Trophoblast cell (in vitro differentiated cells and primary cell): ENCODE measurements around the gene FRMPD4.

Experiments used
- DNase-seq, 2 donors: peaks; one replicate each; pipeline ENCODE4 v3.0.0-alpha.2; 2016
- H2AFZ ChIP-seq: 2 replicates; pipeline ENCODE4 v1.6.1; 2013; ENCODE audit warnings: low read length, moderate library complexity, mild to moderate bottlenecking; ENCODE audit not compliant: insufficient read depth, poor library complexity
- H2AK5ac ChIP-seq: 2 replicates; pipeline ENCODE4 v1.6.1; 2013; ENCODE audit warnings: mild to moderate bottlenecking, low read length
- H2BK120ac ChIP-seq: 2 replicates; pipeline ENCODE4 v1.6.1; 2013; ENCODE audit warnings: low read length, mild to moderate bottlenecking, moderate library complexity; ENCODE audit not compliant: insufficient read depth, poor library complexity
- H2BK12ac ChIP-seq: 2 replicates; pipeline ENCODE4 v1.6.1; 2013; ENCODE audit warnings: mild to moderate bottlenecking, low read length, moderate library complexity
- H2BK5ac ChIP-seq: 2 replicates; pipeline ENCODE4 v1.6.1; 2013; ENCODE audit warnings: low read length, low read depth, moderate library complexity, mild to moderate bottlenecking; ENCODE audit not compliant: poor library complexity
- H3K14ac ChIP-seq: 2 replicates; pipeline ENCODE4 v1.6.1; 2013; ENCODE audit warnings: mild to moderate bottlenecking, low read length
- H3K18ac ChIP-seq: 2 replicates; pipeline ENCODE4 v1.6.1; 2013; ENCODE audit warnings: mild to moderate bottlenecking, low read length
- H3K23ac ChIP-seq: 2 replicates; pipeline ENCODE4 v1.6.1; 2013; ENCODE audit warnings: low read length
- H3K27ac ChIP-seq: 2 replicates; pipeline ENCODE4 v1.5.1; 2013; ENCODE audit warnings: low read depth, mild to moderate bottlenecking, inconsistent platforms, low read length, moderate library complexity
- H3K27me3 ChIP-seq: 2 replicates; pipeline ENCODE4 v1.6.1; 2013; ENCODE audit warnings: inconsistent platforms, mild to moderate bottlenecking, low read length, moderate library complexity; ENCODE audit not compliant: insufficient read depth
- H3K36me3 ChIP-seq, 2 experiments: 1 replicate in 1 of 2; 2 replicates in 1 of 2; pipeline ENCODE4 v1.6.1; 2013; ENCODE audit warnings: low read length in 2 of 2, mild to moderate bottlenecking in 2 of 2, moderate library complexity in 1 of 2; ENCODE audit not compliant: insufficient read depth in 2 of 2, control insufficient read depth in 1 of 2
- H3K4ac ChIP-seq: 2 replicates; pipeline ENCODE4 v1.6.1; 2013; ENCODE audit warnings: low read depth, mild to moderate bottlenecking, low read length, moderate library complexity
- H3K4me1 ChIP-seq, 2 experiments: 1 replicate in 1 of 2; 2 replicates in 1 of 2; pipeline ENCODE4 v1.6.1; 2013; ENCODE audit warnings: low read length in 2 of 2, mild to moderate bottlenecking in 2 of 2, moderate library complexity in 1 of 2; ENCODE audit not compliant: insufficient read depth in 2 of 2, control insufficient read depth in 1 of 2
- H3K4me2 ChIP-seq: 2 replicates; pipeline ENCODE4 v1.6.1; 2013; ENCODE audit warnings: inconsistent platforms, mild to moderate bottlenecking, low read length, moderate library complexity
- H3K4me3 ChIP-seq: 2 replicates; pipeline ENCODE4 v1.5.1; 2013; ENCODE audit warnings: mild to moderate bottlenecking, low read depth, low read length, inconsistent platforms
- H3K79me1 ChIP-seq: one replicate; pipeline ENCODE4 v1.6.1; 2013; ENCODE audit warnings: low read length
- H3K79me2 ChIP-seq: 2 replicates; pipeline ENCODE4 v1.6.1; 2013; ENCODE audit warnings: low read length, mild to moderate bottlenecking; ENCODE audit not compliant: control insufficient read depth, insufficient read depth, poor library complexity
- H3K9ac ChIP-seq: 2 replicates; pipeline ENCODE4 v1.6.1; 2013; ENCODE audit warnings: mild to moderate bottlenecking, low read length
- H3K9me3 ChIP-seq: 2 replicates; pipeline ENCODE4 v1.6.1; 2013; ENCODE audit warnings: low read depth, mild to moderate bottlenecking, control low read depth, inconsistent platforms, low read length; ENCODE audit not compliant: insufficient read depth
- H4K12ac ChIP-seq: 2 replicates; pipeline ENCODE4 v1.6.1; 2013; ENCODE audit warnings: low read depth, mild to moderate bottlenecking, low read length, moderate library complexity
- H4K8ac ChIP-seq: 2 replicates; pipeline ENCODE4 v1.6.1; 2013; ENCODE audit warnings: low read depth, mild to moderate bottlenecking, low read length, moderate library complexity
- H4K91ac ChIP-seq: one replicate; pipeline ENCODE4 v1.6.1; 2013; ENCODE audit warnings: low read depth, mild to moderate bottlenecking, low read length, moderate library complexity
- WGBS: extraction: QIAGEN DNeasy Blood & Tissue Kit; methylation state at CpG from one replicate; pipeline ENCODE4 v1.1.7; 2013; ENCODE audit warnings: missing lambda C conversion rate; ENCODE audit not compliant: insufficient read length, insufficient coverage; ENCODE audit errors: extremely low coverage; 5-methylcytosine and 5-hydroxymethylcytosine counted together

Gene FRMPD4

GRCh38 chrX:12282991-12283390 is 144.7 kb downstream of the FRMPD4 start:
- H3K79me2 ChIP-seq, result no peaks in the 10 kb centered on the region
- H3K23ac ChIP-seq, result no peak overlapping the region
- H3K27me3 ChIP-seq, result no peaks in the 10 kb centered on the region
- H3K4me1 ChIP-seq, result no peaks in the 10 kb centered on the region
- no CpG with 5 or more reads among the region's 2 CpGs for WGBS
- no peak overlapping the region for H2BK5ac ChIP-seq
- no peak overlapping the region for H3K18ac ChIP-seq
- H4K8ac ChIP-seq, result no peak overlapping the region
- H2BK120ac ChIP-seq, result no peak overlapping the region
- H4K12ac ChIP-seq, result no peak overlapping the region
- H3K9me3 ChIP-seq, result no peaks in the 10 kb centered on the region
- H3K4ac ChIP-seq, result no peak overlapping the region
- H4K91ac ChIP-seq, result no peak overlapping the region
- no peak overlapping the region for H3K14ac ChIP-seq
- no peaks in the 10 kb centered on the region for H3K36me3 ChIP-seq
- H3K27ac ChIP-seq, result no peak overlapping the region
- no peak overlapping the region for H3K9ac ChIP-seq
- H2AK5ac ChIP-seq, result no peak overlapping the region
- no peak for DNase-seq
- no peak overlapping the region for H3K4me2 ChIP-seq
- no peak overlapping the region for H2AFZ ChIP-seq
- no peak overlapping the region for H2BK12ac ChIP-seq
- no peak overlapping the region for H3K4me3 ChIP-seq
- no peaks in the 10 kb centered on the region for H3K79me1 ChIP-seq

- H3K4ac ChIP-seq, result no peak overlapping the region
- peaks cover 0 to 2% of the 10 kb centered on the region in 2 experiments for H3K4me1 ChIP-seq
- H2AFZ ChIP-seq, result no peak overlapping the region
- no peak overlapping the region for H3K27ac ChIP-seq
- no peak overlapping the region for H3K18ac ChIP-seq
- no peak overlapping the region for H2BK120ac ChIP-seq
- DNase-seq, result peak; percentile 27 to 77
- H4K12ac ChIP-seq, result no peak overlapping the region
- no peaks in the 10 kb centered on the region for H3K79me1 ChIP-seq
- WGBS, result no CpG with 5 or more reads among the region's 7 CpGs
- H3K9ac ChIP-seq, result no peak overlapping the region
- H3K4me2 ChIP-seq, result no peak overlapping the region
- no peak overlapping the region for H4K8ac ChIP-seq
- no peak overlapping the region for H3K14ac ChIP-seq
- no peaks in the 10 kb centered on the region for H3K79me2 ChIP-seq
- H3K36me3 ChIP-seq, result no peaks in the 10 kb centered on the region
- H3K9me3 ChIP-seq, result no peaks in the 10 kb centered on the region
- no peak overlapping the region for H2BK12ac ChIP-seq
- no peak overlapping the region for H3K4me3 ChIP-seq
- H2AK5ac ChIP-seq, result no peak overlapping the region
- no peak overlapping the region for H3K23ac ChIP-seq
- no peak overlapping the region for H2BK5ac ChIP-seq
- no peaks in the 10 kb centered on the region for H3K27me3 ChIP-seq
- H4K91ac ChIP-seq, result no peak overlapping the region
Measured at GRCh38 chrX:12292996-12293765, 154.9 kb downstream of the FRMPD4 start.

- no peak for DNase-seq
- H2BK12ac ChIP-seq, result no peak overlapping the region
- no peak overlapping the region for H3K9ac ChIP-seq
- no peak overlapping the region for H3K4me3 ChIP-seq
- no peak overlapping the region for H4K12ac ChIP-seq
- no peak overlapping the region for H3K23ac ChIP-seq
- no peak overlapping the region for H2AK5ac ChIP-seq
- no peak overlapping the region for H3K27ac ChIP-seq
- no peak overlapping the region for H2AFZ ChIP-seq
- no peak overlapping the region for H4K8ac ChIP-seq
- WGBS, result 100% methylated on average over 2 of the region's 4 CpGs
- no peaks in the 10 kb centered on the region for H3K9me3 ChIP-seq
- no peaks in the 10 kb centered on the region for H3K27me3 ChIP-seq
- no peak overlapping the region for H3K14ac ChIP-seq
- no peaks in the 10 kb centered on the region for H3K79me2 ChIP-seq
- no peak overlapping the region for H3K4me2 ChIP-seq
- H3K18ac ChIP-seq, result no peak overlapping the region
- H3K4me1 ChIP-seq, result peaks cover 0 to 2% of the 10 kb centered on the region in 2 experiments
- H4K91ac ChIP-seq, result no peak overlapping the region
- no peaks in the 10 kb centered on the region for H3K36me3 ChIP-seq
- H2BK120ac ChIP-seq, result no peak overlapping the region
- no peak overlapping the region for H2BK5ac ChIP-seq
- no peaks in the 10 kb centered on the region for H3K79me1 ChIP-seq
- H3K4ac ChIP-seq, result no peak overlapping the region
Measured at GRCh38 chrX:12297353-12297752, 159.1 kb downstream of the FRMPD4 start.

GRCh38 chrX:12301288-12301687 is 163.0 kb downstream of the FRMPD4 start:
- no CpG with 5 or more reads among the region's 3 CpGs for WGBS
- Histone ChIP-seq H3K4ac (no peak overlapping the region), H2AFZ (no peak overlapping the region), H3K4me1 (no peaks in the 10 kb centered on the region), H4K91ac (no peak overlapping the region), H3K4me2 (no peak overlapping the region), H2BK5ac (no peak overlapping the region), H3K36me3 (no peaks in the 10 kb centered on the region), H2AK5ac (no peak overlapping the region), H3K79me2 (no peaks in the 10 kb centered on the region), H3K9me3 (no peaks in the 10 kb centered on the region), H3K18ac (no peak overlapping the region), H3K79me1 (no peaks in the 10 kb centered on the region), H3K4me3 (no peak overlapping the region), H4K12ac (no peak overlapping the region), H3K27ac (no peak overlapping the region), H3K9ac (no peak overlapping the region), H3K27me3 (no peaks in the 10 kb centered on the region), H3K23ac (no peak overlapping the region), H2BK12ac (no peak overlapping the region), H3K14ac (no peak overlapping the region), H2BK120ac (no peak overlapping the region), H4K8ac (no peak overlapping the region)
- DNase-seq, result no peak
